Breast epithelium (tissue), 3 donors: Measurements from ENCODE around the gene GPR42.

Experiments
- POLR2A ChIP-seq: fragments of 450-650 bp; IDR thresholded peaks from one replicate; pipeline ENCODE4 v1.6.1; 2016; ENCODE audit warnings: antibody characterized with exemption, mild to moderate bottlenecking, moderate library complexity
- POLR2AphosphoS5 ChIP-seq, 3 donors: sonication (generic); formaldehyde crosslinking; IDR thresholded peaks; one replicate each; pipeline ENCODE4 v1.6.1; 2017; ENCODE audit warnings: antibody characterized with exemption in 3 of 3
- TF ChIP-seq, protein P1 (sequence below), 3 donors: fragments of 450-650 bp; IDR thresholded peaks; one replicate each; pipeline ENCODE4 v1.5.1; 2016 to 2017; ENCODE audit warnings: antibody characterized with exemption in 3 of 3, mild to moderate bottlenecking in 3 of 3, moderate library complexity in 3 of 3

- TF ChIP-seq POLR2AphosphoS5 (IDR thresholded peaks at IDR 0.05) (no peak), POLR2A (no peak)
- TF ChIP-seq, protein P1, sequence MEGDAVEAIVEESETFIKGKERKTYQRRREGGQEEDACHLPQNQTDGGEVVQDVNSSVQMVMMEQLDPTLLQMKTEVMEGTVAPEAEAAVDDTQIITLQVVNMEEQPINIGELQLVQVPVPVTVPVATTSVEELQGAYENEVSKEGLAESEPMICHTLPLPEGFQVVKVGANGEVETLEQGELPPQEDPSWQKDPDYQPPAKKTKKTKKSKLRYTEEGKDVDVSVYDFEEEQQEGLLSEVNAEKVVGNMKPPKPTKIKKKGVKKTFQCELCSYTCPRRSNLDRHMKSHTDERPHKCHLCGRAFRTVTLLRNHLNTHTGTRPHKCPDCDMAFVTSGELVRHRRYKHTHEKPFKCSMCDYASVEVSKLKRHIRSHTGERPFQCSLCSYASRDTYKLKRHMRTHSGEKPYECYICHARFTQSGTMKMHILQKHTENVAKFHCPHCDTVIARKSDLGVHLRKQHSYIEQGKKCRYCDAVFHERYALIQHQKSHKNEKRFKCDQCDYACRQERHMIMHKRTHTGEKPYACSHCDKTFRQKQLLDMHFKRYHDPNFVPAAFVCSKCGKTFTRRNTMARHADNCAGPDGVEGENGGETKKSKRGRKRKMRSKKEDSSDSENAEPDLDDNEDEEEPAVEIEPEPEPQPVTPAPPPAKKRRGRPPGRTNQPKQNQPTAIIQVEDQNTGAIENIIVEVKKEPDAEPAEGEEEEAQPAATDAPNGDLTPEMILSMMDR (IDR thresholded peaks at IDR 0.05): no peak
Observed at GRCh38 chr19:35360880-35361420, 9.9 kb upstream of the GPR42 start.
